Frontal cortex (tissue), 4 donors: ENCODE data around the gene PNMA5. TPM values are rescaled to one million over a fixed set of nuclear protein-coding genes. Genes with fewer than 3 reads are reported as not detected.

Experiments
- DNase-seq, 2 donors: peaks; one replicate each; pipeline ENCODE4 v3.0.0; 2012; ENCODE audit warnings: low spot score in 2 of 2
- FAIRE-seq: peaks from 2 replicates; lab custom pipeline; 2012; peaks lifted over from hg19 to GRCh38; lab: Jason Lieb, UNC
- total RNA-seq: library from RNA; depleted of rRNA; stranded (reverse); fragments of >200 nt; gene quantifications from one replicate; pipeline ENCODE4 v1.2.3, GENCODE V29; 2014
- donor health status: control.
- donor health status: control.
- donor health status: control.

Gene PNMA5
- total RNA-seq, 1 donor from 2014 or later = 2.4 TPM

DNA sequence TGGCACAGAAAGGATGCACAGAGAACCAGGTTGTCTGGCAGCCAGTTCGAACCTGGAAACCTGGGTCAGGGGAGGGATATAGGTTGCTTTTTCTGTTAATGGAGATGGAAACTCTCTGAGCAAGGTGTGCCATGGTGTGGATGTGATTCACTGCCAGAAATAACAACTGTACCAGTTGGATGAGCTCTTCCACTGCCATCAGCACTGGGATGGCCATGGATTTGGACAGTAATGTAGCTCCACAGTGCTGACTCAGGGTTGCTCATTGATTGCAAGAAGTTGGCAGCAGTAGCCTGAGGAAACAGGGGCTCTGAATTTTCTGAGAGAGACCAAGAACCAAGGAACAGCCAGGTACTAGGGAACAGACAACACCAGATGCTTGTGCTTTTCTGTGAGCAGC, 33.8 kb downstream of the PNMA5 start:
- DNase-seq (no peak), FAIRE-seq (no peak)

GRCh38 chrX:152959626-152960025, 34.3 kb downstream of the PNMA5 start:
- FAIRE-seq = no peak
- DNase-seq = no peak

DNA sequence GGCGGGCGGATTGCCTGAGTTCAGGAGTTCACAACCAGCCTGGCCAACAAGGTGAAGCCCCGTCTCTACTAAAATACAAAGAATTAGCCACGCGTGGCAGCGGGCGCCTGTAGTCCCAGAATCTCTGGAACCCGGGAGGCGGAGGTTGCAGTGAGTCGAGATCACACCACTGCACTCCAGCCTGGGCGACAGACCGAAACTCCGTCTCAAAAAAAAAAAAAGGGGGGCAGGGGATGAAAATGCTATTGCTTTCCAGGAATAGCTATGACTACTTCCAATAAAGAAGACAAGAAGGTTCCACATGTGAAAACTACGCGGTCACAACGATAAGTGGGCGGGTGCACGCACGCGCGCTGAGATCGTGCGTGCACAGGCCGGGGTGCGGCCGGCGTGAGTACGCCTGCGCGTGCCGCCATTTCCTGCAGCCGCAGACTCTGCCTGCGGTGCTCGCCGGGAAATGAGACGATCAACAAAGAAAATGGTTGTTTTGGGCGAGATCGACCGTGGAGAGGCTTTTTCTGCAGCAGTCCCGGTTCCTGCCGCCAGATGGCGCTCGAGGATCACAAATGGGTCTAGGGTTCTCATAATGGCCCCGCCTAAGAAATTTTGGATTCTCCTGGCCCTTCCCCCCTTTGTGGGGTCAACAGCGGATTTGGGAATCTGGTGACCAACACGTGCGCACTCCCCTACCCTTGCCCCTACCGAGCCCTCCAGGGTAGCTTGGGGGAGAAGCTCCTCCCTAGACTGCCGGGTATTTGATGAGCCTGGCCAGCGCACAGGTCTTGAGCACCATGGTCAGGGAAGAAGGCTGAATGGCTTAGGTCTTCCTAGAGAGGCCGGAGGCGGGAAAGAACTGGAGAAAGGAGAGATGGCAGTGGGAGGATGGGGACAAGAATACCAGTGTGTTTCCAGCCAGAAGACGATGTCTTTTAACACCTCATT, 35.1 kb downstream of the PNMA5 start:
- DNase-seq (peak; percentile 61 to 69), FAIRE-seq (no peak)

GRCh38 chrX:152958047-152958446, 35.9 kb downstream of the PNMA5 start:
- FAIRE-seq = no peak
- DNase-seq = no peak

DNA sequence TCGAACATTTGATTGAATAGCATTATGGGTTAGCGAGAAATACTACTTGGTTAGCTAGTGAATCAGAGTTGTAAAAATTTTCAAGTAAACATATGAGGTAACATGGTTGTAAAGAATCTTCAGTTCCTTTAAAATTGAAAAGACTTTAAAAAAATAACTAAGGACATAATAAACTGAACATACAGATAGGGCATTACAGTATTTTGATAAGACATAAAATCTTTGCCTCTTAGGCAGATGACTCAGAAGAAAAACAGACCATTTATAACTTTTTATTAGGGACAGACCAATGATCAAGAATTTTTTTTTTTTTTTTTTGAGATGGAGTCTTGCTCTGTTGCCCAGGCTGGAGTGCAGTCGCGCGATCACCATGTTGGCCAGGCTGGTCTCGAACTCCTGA, 43.1 kb downstream of the PNMA5 start:
- FAIRE-seq (no peak), DNase-seq (no peak)

DNA sequence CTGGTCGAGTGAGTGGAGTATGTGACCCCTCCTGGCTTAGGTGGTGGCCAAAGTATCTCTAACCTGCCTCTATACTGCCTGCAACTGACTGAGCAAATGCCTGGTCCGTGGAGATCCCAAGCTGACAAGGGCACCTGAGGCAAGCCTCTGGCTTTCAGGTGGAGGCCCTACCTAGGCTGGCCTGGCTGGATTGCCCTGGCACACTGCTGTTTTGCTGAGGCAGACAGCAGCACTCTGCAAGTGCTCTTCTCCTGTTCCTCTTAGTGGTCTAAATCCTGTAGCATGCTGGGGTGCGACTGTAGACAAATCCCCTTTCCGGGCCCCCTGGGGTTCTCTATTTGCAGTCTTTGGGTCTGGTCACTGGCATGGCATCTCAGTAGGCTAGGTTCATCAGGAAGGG, 44.8 kb downstream of the PNMA5 start:
- no peak for DNase-seq

GRCh38 chrX:152946681-152947080, 47.2 kb downstream of the PNMA5 start:
- no peak for FAIRE-seq
- DNase-seq = no peak

More for the DNA sequence above, 44.8 kb downstream of the PNMA5 start:
- FAIRE-seq = no peak

DNA sequence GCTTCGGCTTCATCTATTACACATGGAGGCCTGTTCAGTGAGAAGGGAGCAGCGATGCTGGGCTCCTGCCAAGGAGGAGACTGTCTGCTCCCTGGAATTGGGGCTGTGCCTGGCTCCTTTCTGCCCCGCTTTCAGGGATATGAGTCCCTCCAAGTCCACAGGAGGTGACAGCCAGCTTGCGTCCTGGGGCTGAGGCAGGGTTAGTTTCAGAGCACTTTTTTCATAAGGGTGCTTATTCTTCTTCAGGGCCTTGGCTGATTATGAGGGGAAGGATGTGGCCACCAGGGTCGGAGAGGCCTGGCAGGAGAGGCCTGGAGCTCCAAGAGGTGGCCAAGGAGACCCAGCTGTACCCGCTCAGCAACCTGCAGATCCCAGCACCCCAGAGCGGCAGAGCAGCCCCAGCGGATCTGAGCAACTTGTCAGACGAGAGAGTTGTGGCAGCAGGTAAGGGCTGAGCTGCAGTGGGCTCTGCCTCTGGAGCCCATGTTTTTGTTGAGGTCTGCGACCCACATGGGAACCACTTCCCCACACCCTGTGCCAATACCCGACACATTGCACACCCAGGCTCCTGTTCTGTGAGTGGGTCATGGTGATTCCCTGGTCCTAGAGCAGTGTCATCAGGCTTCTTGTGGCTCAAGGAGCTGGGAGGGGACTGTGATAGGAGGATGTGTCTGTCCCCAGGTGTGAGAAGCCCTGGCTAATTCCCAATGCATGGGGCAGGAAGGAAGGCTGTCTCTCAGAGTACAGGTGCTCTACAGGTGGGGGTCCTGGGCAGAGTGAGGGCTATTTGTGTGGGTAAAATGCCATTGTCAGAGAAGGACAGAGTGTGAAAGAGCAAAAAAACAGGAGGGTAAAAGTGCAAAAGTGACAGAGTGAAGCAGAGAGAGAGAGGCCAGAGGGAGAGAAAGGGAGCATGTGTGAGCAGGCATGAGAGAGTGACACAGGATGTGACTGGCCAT, 48.6 kb downstream of the PNMA5 start:
- FAIRE-seq (no peak), DNase-seq (no peak)

DNA sequence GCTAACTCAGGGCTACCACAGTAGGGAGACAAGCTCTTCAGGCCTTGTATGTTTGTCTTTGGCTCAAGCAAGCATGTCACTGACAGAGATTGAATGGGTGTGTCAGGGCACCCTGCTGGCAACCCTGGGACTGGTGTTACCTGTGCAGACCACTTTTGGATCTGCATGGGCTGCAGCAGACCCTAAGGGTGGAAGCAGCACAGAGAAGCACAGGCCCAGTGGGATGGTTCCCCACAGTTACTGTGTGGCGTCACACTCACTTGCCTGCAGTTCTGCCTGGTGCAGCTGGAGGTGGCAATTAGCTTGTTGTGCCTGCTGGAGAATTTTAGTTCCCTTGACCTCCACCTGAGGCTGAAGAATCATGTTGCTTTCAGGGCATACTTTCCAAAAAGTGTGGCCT, 50.1 kb downstream of the PNMA5 start:
- FAIRE-seq (no peak), DNase-seq (no peak)

- FAIRE-seq (no peak), DNase-seq (no peak)
Observed at GRCh38 chrX:152942077-152942442, 51.9 kb downstream of the PNMA5 start.

DNA sequence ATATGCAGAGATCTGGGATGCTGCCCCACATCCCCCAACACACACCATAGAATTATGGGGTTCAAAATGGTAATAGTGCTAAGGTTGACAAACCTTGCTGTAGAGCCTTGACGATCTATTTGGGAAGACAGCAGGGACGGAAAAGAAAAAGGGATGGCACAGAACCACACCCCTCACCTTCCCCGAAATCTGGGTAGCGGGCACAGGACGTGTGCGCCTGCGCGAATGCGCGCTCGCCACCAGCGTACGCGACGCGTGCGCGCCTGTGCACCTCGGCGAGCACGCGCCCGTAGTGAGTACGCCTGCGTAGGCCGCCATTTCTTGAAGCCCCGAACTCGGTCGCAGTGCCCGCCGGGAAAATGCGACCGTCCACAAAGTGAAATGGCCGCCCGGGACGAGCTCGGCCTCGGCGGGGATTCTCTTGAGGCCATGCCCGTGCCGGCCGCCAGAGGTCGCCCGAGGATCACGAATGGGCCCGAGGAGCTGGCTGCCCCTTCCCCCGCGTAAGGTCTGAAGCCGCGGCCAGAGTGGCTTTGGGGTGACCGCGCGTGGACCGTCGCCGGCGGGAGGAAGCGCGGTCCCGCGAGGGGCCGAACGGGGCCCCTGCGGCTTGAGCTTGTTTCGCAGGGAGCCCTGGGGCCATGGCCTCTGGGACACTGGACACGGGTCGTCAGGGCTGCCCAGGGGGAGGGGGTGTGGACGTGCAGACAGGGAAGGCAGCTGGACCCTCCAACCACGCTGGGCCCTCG, 52.4 kb downstream of the PNMA5 start:
- no peak for FAIRE-seq

More for the DNA sequence above, 52.4 kb downstream of the PNMA5 start:
- peak; percentile 89 to 90 for DNase-seq

Other genes starting within 250 kb of the PNMA5 start
- gene MAGEA2, start 240.3 kb downstream of the PNMA5 start, total RNA-seq = not detected
- not detected for gene CSAG3, start 234.9 kb downstream of the PNMA5 start, total RNA-seq
- not detected for gene MAGEA6, start 224.4 kb downstream of the PNMA5 start, total RNA-seq
- gene CETN2, start 163.4 kb downstream of the PNMA5 start, total RNA-seq = 59.5 TPM
- 34.2 TPM for gene NSDHL, start 163.1 kb downstream of the PNMA5 start, total RNA-seq
- gene ZNF185, start 96.0 kb downstream of the PNMA5 start, total RNA-seq = 2.4 TPM
- gene PNMA3, start 62.4 kb upstream of the PNMA5 start, total RNA-seq = 12.6 TPM
- 23.2 TPM for gene PNMA6A, start 78.3 kb upstream of the PNMA5 start, total RNA-seq
- gene MAGEA1, start 185.2 kb upstream of the PNMA5 start, total RNA-seq = not detected